ENCODE measurements around the gene TM7SF3.

Gene TM7SF3

DNA sequence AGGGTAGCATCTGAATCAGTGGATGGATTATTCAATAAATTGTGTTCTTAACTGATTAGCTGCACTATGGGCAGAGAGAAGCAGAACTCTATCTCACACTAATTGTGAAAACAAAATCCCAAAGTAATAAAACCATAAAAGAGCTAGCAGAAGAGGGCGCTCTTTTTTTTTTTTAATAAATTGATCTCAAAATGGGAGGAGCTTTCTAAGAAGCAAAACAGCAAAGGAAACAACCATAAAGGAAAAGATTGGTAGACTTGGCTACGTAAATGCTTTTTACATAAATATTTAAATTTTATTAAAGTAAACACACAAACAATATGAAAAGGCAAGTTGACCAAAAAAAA is 1.5 kb upstream of the TM7SF3 start:
- DNase-seq (ENCODE audit: low read depth in 2 of 2), result no peak

- no peak for DNase-seq (ENCODE audit: low read depth in 2 of 2)
These were observed 910 bp upstream of the TM7SF3 start for GRCh38 chr12:27014859-27015729.

DNA sequence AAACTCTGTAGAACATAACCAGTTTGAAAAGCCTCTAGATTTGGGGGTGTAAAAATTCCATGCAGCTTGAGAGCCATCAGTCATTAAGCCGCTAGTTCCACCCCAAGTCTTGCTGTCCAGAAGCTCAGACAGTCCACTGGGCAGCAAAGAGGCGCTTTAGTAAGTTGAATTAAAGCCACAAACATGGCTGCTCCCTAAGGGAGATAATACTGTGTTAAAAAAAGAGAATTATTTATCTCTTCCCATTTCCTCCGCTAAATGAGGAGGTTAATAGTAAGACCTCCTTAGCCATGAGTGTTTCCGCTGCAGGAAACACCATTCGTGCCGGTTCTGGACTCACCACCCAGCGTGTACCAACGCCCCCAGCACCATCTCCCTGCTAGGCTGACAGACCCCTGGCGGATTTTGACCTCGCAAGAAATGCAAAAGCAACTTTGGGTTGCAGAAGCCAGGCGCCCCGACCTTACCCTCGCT is 536 bp downstream of the TM7SF3 start:
- no peak for DNase-seq (ENCODE audit: low read depth in 2 of 2)

DNA sequence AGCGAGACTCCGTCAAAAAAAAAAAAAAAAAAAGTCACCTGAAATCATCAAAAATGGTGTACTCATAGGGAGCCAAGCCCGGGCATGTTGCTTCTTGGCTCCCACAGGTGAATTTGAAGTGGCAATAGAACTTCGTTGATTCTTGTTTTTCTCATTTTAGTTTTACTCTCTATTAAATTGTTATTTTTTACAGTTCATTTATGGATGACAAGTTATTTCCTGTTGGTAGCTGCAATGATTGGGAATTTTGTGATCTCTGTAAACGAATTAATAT is 1.3 kb downstream of the TM7SF3 start:
- DNase-seq (ENCODE audit: low read depth in 2 of 2), result no peak

GRCh38 chr12:27012239-27012981 is 1.8 kb downstream of the TM7SF3 start:
- no peak for DNase-seq (ENCODE audit: low read depth in 2 of 2)

DNA sequence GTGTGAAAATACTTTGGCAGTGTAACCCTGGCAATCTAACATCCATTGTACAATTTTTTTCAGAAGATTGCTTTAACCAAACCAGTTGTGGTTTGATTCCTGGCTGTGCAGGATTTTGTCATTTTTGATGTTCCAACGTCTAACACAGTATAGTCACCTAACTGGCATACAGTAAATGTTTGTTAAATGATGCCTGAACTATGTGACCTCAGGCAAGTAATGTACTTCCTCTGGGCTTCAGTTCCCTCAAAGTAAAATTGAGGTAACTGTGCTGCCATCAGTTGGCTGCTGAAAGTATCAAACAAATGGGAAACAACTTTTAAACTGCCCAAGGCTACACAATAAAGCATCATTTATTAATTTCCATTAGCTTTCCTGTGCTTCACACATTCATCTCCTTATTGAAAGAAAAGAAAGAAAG is 4.3 kb downstream of the TM7SF3 start:
- DNase-seq (ENCODE audit: low read depth in 2 of 2), result no peak

GRCh38 chr12:27008081-27008480 is 6.1 kb downstream of the TM7SF3 start:
- DNase-seq (ENCODE audit: low read depth in 2 of 2), result no peak

DNA sequence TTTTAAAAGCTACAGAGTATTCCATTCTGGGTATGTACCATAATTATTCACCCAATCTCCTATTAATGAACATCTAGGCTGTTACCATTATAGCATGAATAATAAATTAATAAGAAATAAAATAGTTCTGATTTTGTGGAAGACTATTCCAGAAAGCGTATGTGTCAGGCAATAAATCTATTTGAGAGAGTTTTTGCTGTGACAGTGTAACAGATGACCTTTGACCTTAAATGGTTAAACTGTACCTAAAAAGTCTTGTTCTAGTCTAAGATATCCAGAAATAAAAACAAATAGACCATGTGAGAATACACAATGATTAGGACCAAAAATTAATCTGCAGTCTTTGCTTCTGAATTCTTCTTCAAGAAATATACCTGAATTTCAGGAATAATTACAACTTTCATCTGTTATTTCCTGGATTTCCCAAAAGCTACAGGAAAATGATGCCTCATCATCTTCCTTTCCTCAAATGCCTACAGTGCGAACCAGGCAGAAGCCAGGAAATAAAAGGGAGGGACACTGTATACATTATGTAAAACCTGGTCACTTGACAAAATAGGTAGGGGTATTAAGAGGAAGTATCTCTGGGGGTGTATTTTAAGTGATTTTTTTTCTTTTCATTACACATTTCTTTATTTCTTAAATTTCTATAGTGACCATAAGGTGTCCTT is 7.3 kb downstream of the TM7SF3 start:
- DNase-seq (ENCODE audit: low read depth in 2 of 2), result no peak

DNA sequence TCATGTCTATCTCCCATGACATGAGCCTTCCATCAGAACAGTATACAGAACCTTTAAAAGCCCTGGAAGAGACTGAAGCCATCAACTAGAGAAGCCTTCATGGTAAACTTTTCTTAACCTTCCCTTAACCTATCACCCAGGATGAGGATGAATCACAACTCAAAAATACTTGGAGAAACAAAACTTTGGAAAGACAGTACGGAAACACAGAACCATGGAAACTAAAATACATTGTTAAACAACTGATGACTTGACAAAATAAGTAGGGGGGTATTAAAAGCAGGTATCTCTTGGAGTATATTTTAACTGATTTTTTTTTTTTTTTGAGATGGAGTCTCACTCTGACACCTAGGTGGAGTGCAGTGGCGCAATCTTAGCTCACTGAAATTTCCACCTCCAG is 8.7 kb downstream of the TM7SF3 start:
- no peak for DNase-seq (ENCODE audit: low read depth in 2 of 2)

- DNase-seq (ENCODE audit: low read depth in 2 of 2), result no peak
These were observed 10.5 kb downstream of the TM7SF3 start for GRCh38 chr12:27003421-27004381.

- DNase-seq (ENCODE audit: low read depth in 2 of 2), result no peak
These were observed 12.0 kb downstream of the TM7SF3 start for GRCh38 chr12:27002141-27002540.

DNA sequence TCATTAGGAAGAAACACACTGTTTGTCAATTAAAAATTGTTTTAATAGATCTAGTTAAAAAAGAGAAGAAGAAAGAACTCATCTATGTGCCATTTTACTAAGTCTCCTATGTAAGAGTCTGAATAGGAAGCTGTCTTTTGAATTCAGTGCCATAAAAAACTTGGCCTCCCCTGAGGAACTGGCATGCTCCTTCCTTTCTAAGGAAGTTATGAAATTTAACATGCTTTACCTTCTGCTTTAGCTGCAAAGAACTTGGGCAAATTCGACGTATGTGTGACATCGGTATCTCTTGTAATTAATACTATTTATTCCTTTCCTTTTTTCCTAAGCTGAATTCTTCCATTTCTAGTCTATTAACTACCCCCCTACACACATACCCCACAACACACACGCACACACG is 12.5 kb downstream of the TM7SF3 start:
- no peak for DNase-seq (ENCODE audit: low read depth in 2 of 2)

- no peak for DNase-seq (ENCODE audit: low read depth in 2 of 2)
These were observed 13.2 kb downstream of the TM7SF3 start for GRCh38 chr12:27000961-27001360.

DNA sequence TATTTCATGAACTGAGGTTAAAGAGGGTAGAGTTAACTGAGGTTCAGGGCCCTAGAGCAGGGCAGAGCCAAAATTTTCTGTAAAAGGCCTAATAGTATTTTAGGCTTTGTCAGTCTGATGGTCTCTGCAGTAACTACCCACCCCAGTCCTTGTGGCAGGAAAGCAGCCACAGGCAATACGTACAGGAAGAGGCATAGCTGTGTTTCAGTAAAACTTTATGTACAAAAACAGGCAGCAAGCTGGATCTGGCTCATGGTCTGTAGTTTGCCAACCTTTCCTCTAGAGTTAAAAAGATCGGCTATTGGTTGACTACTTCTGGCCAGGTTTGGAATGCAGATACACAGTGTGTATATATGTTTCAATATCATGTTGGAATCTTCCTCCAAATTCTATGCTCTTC is 17.2 kb downstream of the TM7SF3 start:
- DNase-seq (ENCODE audit: low read depth in 2 of 2), result no peak

- no peak for DNase-seq (ENCODE audit: low read depth in 2 of 2)
These were observed 18.5 kb downstream of the TM7SF3 start for GRCh38 chr12:26995706-26996105.

DNA sequence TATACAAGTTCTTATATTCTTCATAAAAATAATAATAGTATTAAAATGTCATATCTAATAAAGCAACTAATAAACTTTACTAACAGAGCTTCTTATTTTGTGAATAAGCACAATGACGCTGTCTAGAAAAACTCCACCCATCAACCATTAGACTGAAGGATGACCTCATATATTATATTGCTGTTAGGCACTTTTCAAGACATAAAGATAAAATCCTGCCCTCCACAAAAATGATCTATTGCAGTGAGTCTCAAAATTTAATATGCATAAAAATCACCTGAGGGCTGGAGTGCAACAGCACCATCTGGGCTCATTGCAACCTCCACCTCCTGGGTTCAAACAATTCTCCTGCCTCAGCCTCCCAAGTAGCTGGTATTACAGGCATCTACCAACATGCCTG is 20.1 kb downstream of the TM7SF3 start:
- no peak for DNase-seq (ENCODE audit: low read depth in 2 of 2)

DNA sequence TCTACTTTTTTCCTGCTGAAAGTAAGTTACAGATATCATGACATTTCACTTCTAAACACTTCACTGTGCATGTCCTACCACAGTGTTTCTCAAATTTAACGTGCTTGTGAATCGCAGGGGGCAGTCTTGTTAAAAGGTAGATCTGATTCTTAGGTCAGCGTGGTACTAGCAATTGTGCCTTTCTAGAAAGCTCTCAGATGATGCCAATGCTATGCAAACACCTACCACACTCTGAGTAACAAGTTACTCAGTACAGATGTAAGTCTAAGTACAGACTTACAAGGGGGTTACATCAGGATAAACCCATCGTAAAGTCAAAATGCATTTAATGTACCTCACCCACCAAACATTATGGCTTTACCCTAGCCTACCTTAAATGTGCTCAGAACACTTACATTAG is 22.4 kb downstream of the TM7SF3 start:
- no peak for DNase-seq (ENCODE audit: low read depth in 2 of 2)

- DNase-seq (ENCODE audit: low read depth in 2 of 2), result no peak
These were observed 24.3 kb downstream of the TM7SF3 start for GRCh38 chr12:26989873-26990272.

GRCh38 chr12:26988703-26989102 is 25.5 kb downstream of the TM7SF3 start:
- DNase-seq (ENCODE audit: low read depth in 2 of 2), result no peak

GRCh38 chr12:26987634-26988424 is 26.4 kb downstream of the TM7SF3 start:
- DNase-seq (ENCODE audit: low read depth in 2 of 2), result no peak

DNA sequence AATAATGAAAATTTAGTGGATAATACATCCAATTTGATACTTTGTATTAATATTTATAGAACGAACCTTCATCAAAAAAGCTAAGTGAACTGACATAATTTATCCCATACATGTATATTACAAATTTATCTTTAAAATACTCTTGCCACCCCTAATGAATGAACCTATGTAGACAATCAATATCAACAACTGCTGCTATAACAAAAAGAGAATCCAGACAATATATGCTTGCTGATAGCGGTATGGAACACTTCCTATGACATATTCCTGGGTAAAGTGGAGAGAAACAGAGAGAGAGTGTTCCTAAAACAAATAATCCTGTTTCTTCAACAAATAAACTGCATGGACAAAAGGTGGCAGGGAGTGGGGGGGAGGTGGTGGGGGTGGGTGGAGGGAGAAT is 31.3 kb downstream of the TM7SF3 start:
- DNase-seq (ENCODE audit: low read depth in 2 of 2), result no peak

All from stimulated activated CD4-positive, alpha-beta T cell treated with anti-CD3 and anti-CD28 coated beads, Interleukin-15, amount 100 ng/mL, for 48 hours (primary cell).